Esophagus muscularis mucosa (tissue), 4 donors: Measurements from ENCODE around the gene KRTAP5-4. TPM values are rescaled to one million over a fixed set of nuclear protein-coding genes. Genes with fewer than 3 reads are reported as not detected.
"Not testable (repeated sequence)": the region's sequence is repeated elsewhere in the genome, so short reads cannot be mapped to it uniquely, and the experiment has no call there.

ENCODE experiments used
- DNase-seq: peaks from one replicate; pipeline ENCODE4 v3.0.0-alpha.2; 2017; ENCODE audit errors: extremely low spot score
- H3K27ac ChIP-seq, 4 donors: fragments of 200-600 bp; sonication (generic); replicated peaks in 1 of 4; 1 replicate in 3 of 4; 2 replicates in 1 of 4; pipeline ENCODE4 v1.5.1; 2016 to 2019; ENCODE audit warnings: mild to moderate bottlenecking in 1 of 4
- H3K27me3 ChIP-seq, 4 donors: fragments of 200-600 bp; sonication (generic); one replicate each; pipeline versions ENCODE4 v1.5.1 to v1.6.0; 2016 to 2019
- H3K36me3 ChIP-seq, 4 donors: fragments of 200-600 bp; sonication (generic); one replicate each; pipeline ENCODE4 v1.5.1; 2016 to 2019
- H3K4me1 ChIP-seq, 4 donors: fragments of 200-600 bp; sonication (generic); one replicate each; pipeline ENCODE4 v1.5.1; 2016 to 2019
- H3K4me3 ChIP-seq, 4 donors: fragments of 200-600 bp; sonication (generic); 1 replicate in 2 of 4; 2 replicates in 2 of 4; pipeline ENCODE4 v1.5.1; 2016 to 2019; ENCODE audit warnings: mild to moderate bottlenecking in 4 of 4, moderate library complexity in 1 of 4
- H3K9me3 ChIP-seq, 4 donors: fragments of 200-600 bp; sonication (generic); 1 replicate in 3 of 4; 2 replicates in 1 of 4; pipeline ENCODE4 v1.5.1; 2016 to 2019
- EP300 ChIP-seq: sonication (generic); formaldehyde crosslinking; IDR thresholded peaks from one replicate; pipeline ENCODE4 v1.6.1; 2017; ENCODE audit warnings: antibody characterized with exemption
- POLR2A ChIP-seq: fragments of 450-650 bp; IDR thresholded peaks from one replicate; pipeline ENCODE4 v1.6.1; 2017; ENCODE audit warnings: antibody characterized with exemption, moderate library complexity, mild to moderate bottlenecking, low read depth
- POLR2AphosphoS5 ChIP-seq, 2 donors: sonication (generic); formaldehyde crosslinking; IDR thresholded peaks; one replicate each; pipeline ENCODE4 v1.6.1; 2017; ENCODE audit warnings: antibody characterized with exemption in 2 of 2
- WGBS: methylation state at CpG from one replicate; pipeline ENCODE4 v1.1.5; 2018; 5-methylcytosine and 5-hydroxymethylcytosine counted together
- intact Hi-C: fragments of 100-400 bp; cut with DNase I; formaldehyde crosslinking; loops from one replicate; pipeline ENCODE4 v1.15.1; 2023
- total RNA-seq, 4 donors: library from RNA; depleted of rRNA; stranded (reverse); fragments of >200 nt; gene quantifications; one replicate each; pipeline versions ENCODE4 v1.1.0 to v1.2.1, GENCODE V29; 2016
- TF ChIP-seq, protein P1 (sequence below), 3 experiments: fragments of 200-600 bp in 2 of 3; fragments of 450-650 bp in 1 of 3; sonication (generic) in 2 of 3; IDR thresholded peaks; one replicate each; pipeline ENCODE4 v1.5.1; 2017 to 2019; ENCODE audit warnings: antibody characterized with exemption in 3 of 3, mild to moderate bottlenecking in 2 of 3, moderate library complexity in 1 of 3

Gene KRTAP5-4
- total RNA-seq, 4 donors from 2014 or later = not detected

DNA sequence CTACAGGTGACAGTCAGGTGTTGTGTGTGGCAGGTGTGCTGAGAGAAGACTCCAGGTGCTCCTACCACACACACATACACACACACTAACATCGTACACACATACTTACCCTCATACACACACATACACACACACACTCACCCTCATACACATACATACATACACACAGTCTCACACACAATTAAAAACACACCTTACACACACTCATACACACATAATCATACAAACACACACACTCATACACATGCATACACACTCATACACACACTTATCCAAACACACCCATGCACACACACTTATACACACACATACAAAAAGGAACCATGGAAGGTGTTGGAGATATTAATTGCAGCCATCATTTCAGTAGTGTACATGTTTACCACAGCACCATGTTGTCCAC is 18.3 kb downstream of the KRTAP5-4 start:
- 80% methylated on average over 1 of the region's 1 CpG for WGBS
- Histone ChIP-seq H3K27ac (no peak overlapping the region), H3K4me1 (peaks cover 0 to 5% (median 0%) of the 10 kb centered on the region in 4 donors), H3K9me3 (no peaks in the 10 kb centered on the region), H3K36me3 (no peaks in the 10 kb centered on the region), H3K27me3 (peaks cover 0 to 49% (median 3%) of the 10 kb centered on the region in 4 donors), H3K4me3 (no peak overlapping the region)
- DNase-seq = no peak
- intact Hi-C loops = no loop called here
- TF ChIP-seq, protein P1, sequence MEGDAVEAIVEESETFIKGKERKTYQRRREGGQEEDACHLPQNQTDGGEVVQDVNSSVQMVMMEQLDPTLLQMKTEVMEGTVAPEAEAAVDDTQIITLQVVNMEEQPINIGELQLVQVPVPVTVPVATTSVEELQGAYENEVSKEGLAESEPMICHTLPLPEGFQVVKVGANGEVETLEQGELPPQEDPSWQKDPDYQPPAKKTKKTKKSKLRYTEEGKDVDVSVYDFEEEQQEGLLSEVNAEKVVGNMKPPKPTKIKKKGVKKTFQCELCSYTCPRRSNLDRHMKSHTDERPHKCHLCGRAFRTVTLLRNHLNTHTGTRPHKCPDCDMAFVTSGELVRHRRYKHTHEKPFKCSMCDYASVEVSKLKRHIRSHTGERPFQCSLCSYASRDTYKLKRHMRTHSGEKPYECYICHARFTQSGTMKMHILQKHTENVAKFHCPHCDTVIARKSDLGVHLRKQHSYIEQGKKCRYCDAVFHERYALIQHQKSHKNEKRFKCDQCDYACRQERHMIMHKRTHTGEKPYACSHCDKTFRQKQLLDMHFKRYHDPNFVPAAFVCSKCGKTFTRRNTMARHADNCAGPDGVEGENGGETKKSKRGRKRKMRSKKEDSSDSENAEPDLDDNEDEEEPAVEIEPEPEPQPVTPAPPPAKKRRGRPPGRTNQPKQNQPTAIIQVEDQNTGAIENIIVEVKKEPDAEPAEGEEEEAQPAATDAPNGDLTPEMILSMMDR (IDR thresholded peaks at IDR 0.05) = no peak
- TF ChIP-seq EP300 = no peak

DNA sequence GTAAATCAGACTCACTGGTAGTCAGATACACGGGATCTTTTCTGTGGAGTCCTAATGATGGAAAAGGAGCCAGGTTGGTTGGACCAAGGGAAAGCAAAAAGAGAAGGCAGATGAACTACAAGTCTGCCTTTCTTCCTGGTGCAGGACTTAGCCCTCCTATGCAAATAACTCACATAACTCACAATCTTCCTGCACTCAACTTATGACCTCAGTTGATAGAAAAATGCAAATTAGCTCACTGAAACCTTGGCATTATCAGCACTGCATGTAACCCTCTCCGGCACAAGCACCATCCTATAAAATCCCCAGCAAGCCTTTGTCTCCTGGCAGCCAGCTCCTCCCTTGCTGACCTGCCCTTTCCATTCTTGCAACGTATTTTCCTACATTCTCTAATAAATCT is 20.3 kb downstream of the KRTAP5-4 start:
- H3K36me3 ChIP-seq, H3K4me3 ChIP-seq, intact Hi-C loops, H3K27ac ChIP-seq, H3K9me3 ChIP-seq, H3K4me1 ChIP-seq, DNase-seq: not testable (repeated sequence)
- WGBS = 78% methylated on average over 3 of the region's 3 CpGs
- H3K27me3 ChIP-seq = peaks cover 0 to 48% (median 3%) of the 10 kb centered on the region in 4 donors

DNA sequence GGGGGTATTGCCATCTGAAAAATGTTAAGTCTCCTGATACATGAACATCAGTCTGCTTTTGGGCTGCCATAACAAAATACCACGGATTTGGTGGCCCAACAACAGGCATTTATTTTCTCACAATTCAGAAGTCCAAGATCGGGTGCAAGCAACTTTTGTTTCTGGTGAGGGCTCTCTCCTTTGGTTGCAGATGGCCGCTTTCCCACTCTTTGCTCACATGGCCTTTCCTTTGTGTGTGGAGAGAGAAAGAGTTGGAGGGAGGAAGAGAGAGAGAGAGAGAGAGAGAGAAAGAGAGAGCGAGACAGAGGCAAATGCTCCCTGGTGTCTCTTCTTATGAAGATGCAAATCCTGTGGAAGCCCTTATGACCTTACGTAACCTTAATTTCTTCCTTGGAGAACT is 21.3 kb downstream of the KRTAP5-4 start:
- no peak for DNase-seq
- 81% methylated on average over 5 of the region's 5 CpGs for WGBS
- Histone ChIP-seq H3K4me3 (no peak overlapping the region), H3K27me3 (peaks cover 0 to 42% (median 3%) of the 10 kb centered on the region in 4 donors), H3K9me3 (no peaks in the 10 kb centered on the region), H3K4me1 (no peaks in the 10 kb centered on the region), H3K36me3 (no peaks in the 10 kb centered on the region), H3K27ac (no peak overlapping the region)
- TF ChIP-seq POLR2AphosphoS5 (IDR thresholded peaks at IDR 0.05) (no peak), EP300 (no peak), POLR2A (no peak)
- TF ChIP-seq, protein P1 (IDR thresholded peaks at IDR 0.05) = no peak
- intact Hi-C loops = no loop called here

DNA sequence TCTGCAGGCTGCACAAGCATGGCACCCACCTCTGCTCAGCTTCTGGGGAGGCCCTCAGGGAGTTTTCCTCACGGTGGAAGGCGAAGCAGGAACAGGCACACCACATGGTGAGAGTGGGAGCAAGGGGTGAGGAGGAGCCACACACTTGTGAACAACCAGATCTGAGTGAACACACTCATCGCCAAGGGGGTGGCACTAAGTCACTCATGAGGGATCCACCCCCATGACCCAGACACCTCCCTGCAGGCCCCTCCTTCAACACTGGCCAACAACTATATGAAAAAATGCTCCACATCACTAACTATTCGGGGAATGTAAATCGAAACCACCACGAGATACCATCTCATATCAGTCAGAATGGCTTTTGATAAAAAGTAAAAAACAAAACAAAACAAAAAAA is 23.1 kb downstream of the KRTAP5-4 start:
- intact Hi-C loops = no loop called here
- H3K27me3 ChIP-seq = peaks cover 0 to 37% (median 2%) of the 10 kb centered on the region in 4 donors
- H3K27ac ChIP-seq = no peak overlapping the region
- no peak overlapping the region for H3K4me3 ChIP-seq
- TF ChIP-seq EP300 (no peak), POLR2A (no peak), POLR2AphosphoS5 (IDR thresholded peaks at IDR 0.05) (no peak)
- TF ChIP-seq, protein P1 (IDR thresholded peaks at IDR 0.05) = no peak
- H3K36me3 ChIP-seq = no peaks in the 10 kb centered on the region
- WGBS = 78% methylated on average over 6 of the region's 6 CpGs
- no peaks in the 10 kb centered on the region for H3K4me1 ChIP-seq
- no peak for DNase-seq
- H3K9me3 ChIP-seq = no peaks in the 10 kb centered on the region

DNA sequence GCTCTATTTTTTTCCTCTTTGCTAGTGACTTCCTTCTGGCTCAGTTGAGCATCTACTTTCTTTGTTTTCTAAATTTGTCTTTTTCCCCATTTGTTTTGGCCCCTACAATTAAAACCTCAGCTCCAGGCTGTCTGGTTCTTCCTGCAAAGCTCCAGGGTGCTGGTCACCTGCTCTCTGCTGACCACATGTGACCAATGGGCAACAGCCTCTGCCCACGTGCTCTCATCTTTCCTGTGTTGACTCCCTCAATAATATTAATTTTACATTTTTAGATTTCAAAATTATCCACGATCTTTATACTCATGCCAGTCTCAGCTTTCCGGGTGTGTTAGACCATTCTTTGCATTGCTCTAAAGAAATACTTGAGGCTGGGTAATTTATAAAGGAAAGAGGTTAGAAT is 23.5 kb downstream of the KRTAP5-4 start:
- H3K4me1 ChIP-seq, intact Hi-C loops, DNase-seq, H3K27ac ChIP-seq, H3K9me3 ChIP-seq, H3K36me3 ChIP-seq, H3K4me3 ChIP-seq: not testable (repeated sequence)
- peaks cover 0 to 39% (median 2%) of the 10 kb centered on the region in 4 donors for H3K27me3 ChIP-seq
- 80% methylated on average over 3 of the region's 3 CpGs for WGBS

DNA sequence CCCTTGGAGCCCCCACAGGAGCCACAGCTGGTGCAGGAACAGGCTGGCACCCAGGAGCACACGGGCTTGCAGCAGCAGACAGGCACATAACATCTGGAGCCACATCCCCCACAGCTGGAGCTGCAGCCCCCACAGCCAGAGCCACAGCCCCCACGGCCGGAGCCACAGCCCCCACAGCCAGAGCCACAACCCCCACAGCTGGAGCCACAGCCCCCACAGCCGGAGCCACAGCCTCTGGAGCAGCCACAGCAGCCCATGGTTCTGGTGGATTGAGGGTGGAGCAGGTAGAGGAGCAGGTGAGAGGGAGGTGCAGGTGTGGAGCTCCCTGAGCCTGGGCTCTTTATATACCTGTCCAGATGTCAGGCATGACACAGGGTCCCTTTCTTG is 24.0 kb downstream of the KRTAP5-4 start, which contains the start of gene KRTAP5-2:
Gene KRTAP5-2, minus strand, starts transcription at position 301 of the 387 bp plus-strand sequence. Its CDS starts 44 bp downstream, at position 257.
- Histone ChIP-seq H3K4me1 (no peaks in the 10 kb centered on the region), H3K27me3 (peaks cover 0 to 43% (median 2%) of the 10 kb centered on the region in 4 donors), H3K4me3 (no peak within 1 kb of the TSS), H3K9me3 (no peaks in the 10 kb centered on the region), H3K36me3 (no peaks in the 10 kb centered on the region), H3K27ac (no peak within 1 kb of the TSS)
- intact Hi-C loops = no loop called here
- WGBS = 80% methylated on average over 1 of the region's 4 CpGs
- TF ChIP-seq POLR2A (no peak), EP300 (no peak), POLR2AphosphoS5 (IDR thresholded peaks at IDR 0.05) (no peak)
- TF ChIP-seq, protein P1 (IDR thresholded peaks at IDR 0.05) = no peak
- DNase-seq = no peak
